GM12801 (cell line): ENCODE data around the gene SNED1.

Experiments
- TF ChIP-seq, protein P1 (sequence below): IDR thresholded peaks from one replicate; pipeline ENCODE4 v1.5.1; 2011; ENCODE audit warnings: control low read depth; ENCODE audit not compliant: insufficient read length; ENCODE audit errors: extremely low read depth

The SNED1 gene

DNA sequence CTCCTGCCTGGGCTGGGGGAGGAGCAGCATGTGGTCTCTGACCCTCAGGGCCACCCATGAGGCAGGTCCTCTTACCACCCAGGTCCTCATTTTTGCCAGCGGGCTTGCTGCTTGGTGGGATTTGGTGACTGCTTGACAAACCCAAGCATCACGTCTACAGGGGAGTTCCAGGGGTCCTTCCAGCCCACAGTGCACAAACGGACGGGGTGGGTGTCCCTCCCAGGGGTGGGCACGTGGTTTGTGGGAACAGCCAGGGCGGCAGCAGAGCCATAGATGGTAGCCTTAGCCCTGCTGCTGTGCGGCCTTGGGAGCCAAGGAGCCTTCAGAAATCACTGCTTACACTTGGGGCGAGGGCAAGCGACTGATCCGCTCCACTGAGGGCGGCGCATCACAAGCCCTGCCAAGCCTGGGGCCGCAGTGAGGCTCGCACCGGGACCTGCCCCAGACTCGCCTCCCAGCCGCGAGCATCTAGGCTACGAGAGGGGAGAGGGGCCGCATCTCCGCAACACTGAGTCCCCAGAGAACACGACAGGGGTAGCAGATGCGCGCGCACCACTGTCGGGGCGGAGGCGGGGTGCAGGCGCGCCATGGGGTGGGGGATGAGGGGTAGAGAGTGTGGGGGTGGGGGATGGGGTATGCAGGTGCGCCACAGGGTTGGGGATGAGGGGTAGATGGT is 36.9 kb downstream of the SNED1 start:
- TF ChIP-seq, protein P1, sequence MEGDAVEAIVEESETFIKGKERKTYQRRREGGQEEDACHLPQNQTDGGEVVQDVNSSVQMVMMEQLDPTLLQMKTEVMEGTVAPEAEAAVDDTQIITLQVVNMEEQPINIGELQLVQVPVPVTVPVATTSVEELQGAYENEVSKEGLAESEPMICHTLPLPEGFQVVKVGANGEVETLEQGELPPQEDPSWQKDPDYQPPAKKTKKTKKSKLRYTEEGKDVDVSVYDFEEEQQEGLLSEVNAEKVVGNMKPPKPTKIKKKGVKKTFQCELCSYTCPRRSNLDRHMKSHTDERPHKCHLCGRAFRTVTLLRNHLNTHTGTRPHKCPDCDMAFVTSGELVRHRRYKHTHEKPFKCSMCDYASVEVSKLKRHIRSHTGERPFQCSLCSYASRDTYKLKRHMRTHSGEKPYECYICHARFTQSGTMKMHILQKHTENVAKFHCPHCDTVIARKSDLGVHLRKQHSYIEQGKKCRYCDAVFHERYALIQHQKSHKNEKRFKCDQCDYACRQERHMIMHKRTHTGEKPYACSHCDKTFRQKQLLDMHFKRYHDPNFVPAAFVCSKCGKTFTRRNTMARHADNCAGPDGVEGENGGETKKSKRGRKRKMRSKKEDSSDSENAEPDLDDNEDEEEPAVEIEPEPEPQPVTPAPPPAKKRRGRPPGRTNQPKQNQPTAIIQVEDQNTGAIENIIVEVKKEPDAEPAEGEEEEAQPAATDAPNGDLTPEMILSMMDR: no peak

DNA sequence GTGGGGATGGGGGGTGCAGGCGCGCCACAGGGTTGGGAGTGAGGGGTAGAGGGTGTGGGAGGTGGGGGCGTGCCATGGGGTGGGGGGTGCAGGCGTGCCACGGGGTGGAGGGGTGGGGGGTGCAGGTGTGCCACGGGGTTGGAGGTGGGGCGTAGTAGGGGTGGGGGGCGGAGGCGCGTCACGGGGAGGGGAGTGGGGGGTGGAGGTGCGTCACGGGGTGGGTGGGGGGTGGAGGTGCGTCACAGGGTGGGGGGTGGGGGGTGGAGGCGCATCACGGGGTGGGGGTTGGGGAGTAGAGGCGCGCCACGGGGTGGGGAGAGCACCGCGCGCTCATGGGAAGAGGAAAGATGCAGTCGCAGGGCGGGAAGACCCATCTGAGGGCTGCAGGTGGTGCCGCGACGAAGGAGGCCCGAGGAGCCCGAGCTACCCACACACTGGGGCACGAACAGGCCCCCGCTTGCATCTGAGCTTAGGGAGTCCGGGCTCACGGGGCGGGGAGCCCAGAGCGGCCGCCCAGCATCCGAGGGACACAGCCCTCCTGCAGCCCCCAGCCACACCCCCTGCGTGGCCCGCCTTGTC is 37.5 kb downstream of the SNED1 start:
- TF ChIP-seq, protein P1: no peak

DNA sequence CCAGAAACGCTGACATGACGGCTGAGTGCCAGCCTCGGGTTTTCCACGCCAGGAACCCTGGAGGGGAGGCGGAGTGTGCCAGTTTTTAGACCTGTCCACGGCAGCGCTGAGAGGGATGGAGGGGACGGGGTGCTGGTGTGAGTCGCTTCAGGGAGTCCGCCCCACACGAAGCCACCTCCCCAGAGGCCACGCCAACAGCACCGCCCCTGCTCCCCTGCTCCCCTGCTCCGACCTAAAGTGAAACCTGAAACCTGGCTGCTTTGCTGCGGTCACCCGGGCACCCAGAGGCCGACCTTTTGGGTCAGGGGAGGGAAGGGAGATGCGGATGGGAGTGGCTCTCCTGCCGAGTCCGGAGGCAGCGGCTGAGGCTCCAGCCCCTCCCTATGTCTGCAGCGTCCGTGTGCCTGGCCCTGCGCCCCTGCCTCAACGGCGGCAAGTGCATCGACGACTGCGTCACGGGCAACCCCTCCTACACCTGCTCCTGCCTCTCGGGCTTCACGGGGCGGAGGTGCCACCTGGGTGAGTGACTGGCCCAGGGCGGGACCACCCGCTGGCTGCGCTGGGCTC is 38.1 kb downstream of the SNED1 start:
- TF ChIP-seq, protein P1: no peak

GRCh38 chr2:241036964-241037421 is 38.6 kb downstream of the SNED1 start:
- TF ChIP-seq, protein P1: no peak

GRCh38 chr2:241037498-241037897 is 39.1 kb downstream of the SNED1 start:
- TF ChIP-seq, protein P1: no peak

DNA sequence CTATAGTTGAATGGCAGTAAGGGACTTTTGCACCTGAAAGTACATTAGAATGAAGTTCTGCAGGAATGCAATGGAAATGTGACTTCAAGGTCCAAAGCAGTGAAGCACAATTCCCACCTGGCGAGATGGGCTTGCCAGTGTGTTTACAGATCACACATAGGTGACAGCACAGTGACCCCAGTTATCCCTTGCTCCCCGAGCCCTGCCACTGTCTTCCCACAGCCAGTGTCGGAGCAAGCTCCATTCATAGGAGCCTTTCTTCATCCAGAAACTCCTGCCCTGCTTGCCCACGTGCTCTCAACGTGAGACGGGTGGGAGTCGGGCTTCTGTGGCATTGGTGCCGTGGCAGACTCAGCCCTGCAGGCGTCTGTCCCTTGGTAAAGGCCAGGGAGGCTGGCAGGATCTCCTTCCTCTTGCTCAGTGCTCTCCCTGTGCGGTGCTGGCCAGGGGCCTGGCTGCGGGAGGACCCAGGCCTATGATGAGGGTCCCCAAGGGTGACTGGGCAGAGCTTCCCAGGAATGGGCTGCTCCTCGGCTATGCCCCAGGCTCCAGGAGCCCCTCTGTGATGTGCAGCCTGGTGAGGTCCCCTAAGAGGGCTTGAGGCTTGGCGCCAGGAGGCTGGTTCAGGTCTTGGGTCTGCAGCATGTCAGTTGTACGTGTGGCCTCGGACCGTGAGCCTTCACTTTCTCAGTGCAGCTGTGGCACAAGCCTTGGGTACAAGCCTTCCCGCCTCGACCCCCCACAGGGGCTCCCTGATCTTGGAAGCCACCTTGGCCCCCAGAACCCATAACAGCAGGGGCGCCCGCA is 40.2 kb downstream of the SNED1 start:
- TF ChIP-seq, protein P1: no peak

DNA sequence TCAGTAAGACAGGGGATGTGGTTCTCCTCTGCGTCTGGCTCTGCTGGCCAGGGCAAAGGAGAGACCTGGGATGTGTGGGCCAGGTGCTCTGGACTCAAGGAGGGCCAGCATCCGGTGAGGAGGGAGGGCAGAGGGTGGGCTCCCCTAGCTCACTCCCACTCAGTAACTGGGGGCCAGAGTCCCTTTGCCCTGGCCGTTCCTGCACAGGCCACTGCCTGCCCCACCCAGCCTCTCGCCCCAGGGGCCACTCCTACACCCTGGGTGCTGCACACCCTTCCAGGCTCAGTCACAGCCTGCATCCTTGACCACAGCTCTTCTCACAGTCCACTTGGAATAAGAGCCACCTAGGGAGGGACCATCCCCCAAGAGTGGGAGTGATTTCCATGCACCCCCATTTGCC is 41.0 kb downstream of the SNED1 start:
- TF ChIP-seq, protein P1: no peak
